ENCODE data around the gene CDKN1A.

- TF ChIP-seq CTCF (tag by site-specific recombination; IDR thresholded peaks at IDR 0.05) = no peak
- no peak for TF ChIP-seq TCF7L2 (IDR thresholded peaks at IDR 0.05; ENCODE audit: borderline replicate concordance, low read depth, low read length)
- no peak for TF ChIP-seq MYNN (tag by site-specific recombination; IDR thresholded peaks at IDR 0.05; ENCODE audit: borderline replicate concordance)
- no peak for TF ChIP-seq BCL11A (tag by site-specific recombination; IDR thresholded peaks at IDR 0.05; ENCODE audit: low read depth)
- no peak for TF ChIP-seq ZNF350 (tag by site-specific recombination; IDR thresholded peaks at IDR 0.05)
- TF ChIP-seq ZNF292 (tag by site-specific recombination; IDR thresholded peaks at IDR 0.05; ENCODE audit: borderline replicate concordance, low read depth) = no peak
Observed at GRCh38 chr6:36728289-36729160, 50.0 kb downstream of the CDKN1A start.
